MCF 10A (cell line): ENCODE data around the gene CEP112. TPM values are rescaled to one million over a fixed set of nuclear protein-coding genes. Genes with fewer than 3 reads are reported as not detected.

Experiments used
- BruUV-seq: library from RNA; stranded (reverse); fragments of 400-500 nt; replicated peaks from 2 replicates; lab custom pipeline; 2021; lab: Mats Ljungman, UMichigan
- CTCF ChIA-PET: fragments of 300-600 bp; sonication (Branson Sonifier 250); formaldehyde crosslinking; extraction: SDS; loops from one replicate; lab custom pipeline; 2021; ENCODE audit warnings: antibody characterized with exemption, inconsistent platforms; lab: Yijun Ruan, JAX
- POLR2A ChIA-PET: fragments of 300-600, 350-650 bp; sonication (Branson Sonifier 250); formaldehyde crosslinking; extraction: SDS; loops from one replicate; lab custom pipeline; 2020; ENCODE audit warnings: antibody characterized with exemption, inconsistent platforms; lab: Yijun Ruan, JAX
- DNase-seq: peaks from one replicate; pipeline ENCODE4 v3.0.0-alpha.2; 2018; ENCODE audit not compliant: unreplicated experiment
- H3K27ac Mint-ChIP-seq: one replicate; pipeline ENCODE4 v1.8.0; 2022; ENCODE audit warnings: mild to moderate bottlenecking, low read depth, mixed read lengths; ENCODE audit not compliant: unreplicated experiment
- H3K27me3 Mint-ChIP-seq: one replicate; pipeline ENCODE4 v1.8.0; 2022; ENCODE audit warnings: mixed read lengths; ENCODE audit not compliant: insufficient read depth, unreplicated experiment
- H3K36me3 Mint-ChIP-seq: one replicate; pipeline ENCODE4 v1.8.0; 2022; ENCODE audit warnings: mild to moderate bottlenecking, moderate library complexity, mixed read lengths; ENCODE audit not compliant: insufficient read depth, unreplicated experiment
- H3K4me1 Mint-ChIP-seq: one replicate; pipeline ENCODE4 v1.8.0; 2022; ENCODE audit warnings: mixed read lengths; ENCODE audit not compliant: insufficient read depth, unreplicated experiment
- H3K4me3 Mint-ChIP-seq: one replicate; pipeline ENCODE4 v1.8.0; 2022; ENCODE audit warnings: mild to moderate bottlenecking, moderate library complexity, mixed read lengths; ENCODE audit not compliant: unreplicated experiment
- H3K9me3 Mint-ChIP-seq: one replicate; pipeline ENCODE4 v1.8.0; 2022; ENCODE audit warnings: mixed read lengths; ENCODE audit not compliant: unreplicated experiment
- CTCF ChIP-seq: fragments of 200-600 bp; IDR thresholded peaks from one replicate; pipeline ENCODE4 v1.8.0; 2022; ENCODE audit warnings: antibody characterized with exemption, mild to moderate bottlenecking; ENCODE audit not compliant: unreplicated experiment
- intact Hi-C: fragments of 100-400 bp; cut with micrococcal nuclease; formaldehyde crosslinking; loops from 2 replicates; pipeline ENCODE4 v1.14.1; 2022
- total RNA-seq: library from RNA; stranded (reverse); gene quantifications from 2 replicates; pipeline ENCODE4 v1.2.3, GENCODE V29; 2022

CEP112 gene
- total RNA-seq, 1 experiment from 2014 or later, result 8.1 TPM

- BruUV-seq, result no TSS peak
- Mint-ChIP-seq H3K9me3 (no peaks in the 10 kb centered on the region), H3K36me3 (no peaks in the 10 kb centered on the region), H3K4me3 (no peak overlapping the region), H3K4me1 (no peaks in the 10 kb centered on the region), H3K27ac (no peak overlapping the region), H3K27me3 (no peaks in the 10 kb centered on the region)
- ChIA-PET POLR2A (no interaction called here), CTCF (interaction anchor here (1.6 kb wide), 1 partner anchor 201 kb away, joined by 4 read pairs; no protein-coding TSS in a partner anchor)
- no peak for TF ChIP-seq CTCF
- intact Hi-C loops, result no loop called here
- no peak for DNase-seq
These were observed 598.7 kb downstream of the CEP112 start for GRCh38 chr17:65593092-65593854.

GRCh38 chr17:65592125-65592965, 599.6 kb downstream of the CEP112 start:
- DNase-seq, result no peak
- TF ChIP-seq CTCF, result no peak
- intact Hi-C loops, result no loop called here
- Mint-ChIP-seq H3K9me3 (no peaks in the 10 kb centered on the region), H3K4me3 (no peak overlapping the region), H3K4me1 (no peaks in the 10 kb centered on the region), H3K36me3 (no peaks in the 10 kb centered on the region), H3K27ac (no peak overlapping the region), H3K27me3 (no peaks in the 10 kb centered on the region)
- ChIA-PET POLR2A (interaction anchor here (0.7 kb wide), 1 partner anchor 74 kb away, joined by 4 read pairs; no protein-coding TSS in a partner anchor), CTCF (interaction anchor here (0.5 to 1.6 kb wide), 2 partner anchors 202 to 354 kb away, joined by 3 to 4 read pairs; no protein-coding TSS in a partner anchor)
- BruUV-seq, result no TSS peak

- H3K27me3 Mint-ChIP-seq, result no peaks in the 10 kb centered on the region
- no peak for DNase-seq
- ChIA-PET CTCF (no interaction called here), POLR2A (no interaction called here)
- H3K27ac Mint-ChIP-seq, result no peak overlapping the region
- H3K36me3 Mint-ChIP-seq, result no peaks in the 10 kb centered on the region
- no peaks in the 10 kb centered on the region for H3K9me3 Mint-ChIP-seq
- no peak overlapping the region for H3K4me3 Mint-ChIP-seq
- H3K4me1 Mint-ChIP-seq, result no peaks in the 10 kb centered on the region
- no peak for TF ChIP-seq CTCF
- no TSS peak for BruUV-seq
- intact Hi-C loops, result no loop called here
These were observed 602.6 kb downstream of the CEP112 start for GRCh38 chr17:65589321-65589720.

- TF ChIP-seq CTCF, result no peak
- BruUV-seq, result no TSS peak
- ChIA-PET POLR2A (no interaction called here), CTCF (interaction anchor here (1.0 kb wide), 1 partner anchor 356 kb away, joined by 3 read pairs; no protein-coding TSS in a partner anchor)
- intact Hi-C loops, result no loop called here
- no peak overlapping the region for H3K4me3 Mint-ChIP-seq
- DNase-seq, result no peak
- no peak overlapping the region for H3K27ac Mint-ChIP-seq
- H3K9me3 Mint-ChIP-seq, result no peaks in the 10 kb centered on the region
- no peaks in the 10 kb centered on the region for H3K27me3 Mint-ChIP-seq
- no peaks in the 10 kb centered on the region for H3K4me1 Mint-ChIP-seq
- H3K36me3 Mint-ChIP-seq, result no peaks in the 10 kb centered on the region
These were observed 603.6 kb downstream of the CEP112 start for GRCh38 chr17:65588181-65588808.
